K562 (cell line): ENCODE measurements around the gene SH3BGRL3. TPM values are rescaled to one million over a fixed set of nuclear protein-coding genes. Genes with fewer than 3 reads are reported as not detected.

Experiments
- FOS ChIP-seq: IDR thresholded peaks from 3 replicates; pipeline ENCODE4 v1.6.1; 2011; ENCODE audit not compliant: insufficient read length; ENCODE audit errors: extremely low read depth
- FOXJ2 ChIP-seq: fragments of 200-800 bp; sonication (Bioruptor generic); IDR thresholded peaks from 2 replicates; pipeline ENCODE4 v1.6.1; 2016; ENCODE audit warnings: missing genetic modification characterization, missing compliant biosample characterization
- HNRNPLL ChIP-seq: fragments of 200-400 bp; formaldehyde crosslinking; IDR thresholded peaks from 2 replicates; pipeline ENCODE4 v1.6.1; 2017; ENCODE audit warnings: low read length, low read depth, mild to moderate bottlenecking; ENCODE audit not compliant: poor library complexity, severe bottlenecking
- ILK ChIP-seq: fragments of 450-650 bp; IDR thresholded peaks from 2 replicates; pipeline ENCODE4 v1.6.1; 2016; ENCODE audit warnings: missing genetic modification characterization, low read depth, mild to moderate bottlenecking, missing compliant biosample characterization, moderate library complexity, borderline replicate concordance
- NR2F6 ChIP-seq: fragments of 450-650 bp; formaldehyde crosslinking; IDR thresholded peaks from 2 replicates; pipeline ENCODE4 v1.4.0; 2020; ENCODE audit warnings: mild to moderate bottlenecking
- NR4A1 ChIP-seq, 2 experiments: fragments of 250-450 bp in 1 of 2; fragments of 450-650 bp in 1 of 2; sonication (Bioruptor Pico) in 1 of 2; IDR thresholded peaks; 2 replicates each; pipeline versions ENCODE4 v1.4.0 to v1.6.1; 2016 to 2020; ENCODE audit warnings: mild to moderate bottlenecking in 2 of 2, missing compliant biosample characterization in 1 of 2, missing genetic modification characterization in 1 of 2, moderate library complexity in 1 of 2
- PCBP1 ChIP-seq: fragments of 200-400 bp; formaldehyde crosslinking; IDR thresholded peaks from 2 replicates; pipeline ENCODE4 v1.6.1; 2018; ENCODE audit warnings: mild to moderate bottlenecking, low read depth, low read length; ENCODE audit not compliant: poor library complexity, severe bottlenecking
- RBM34 ChIP-seq: fragments of 200-400 bp; formaldehyde crosslinking; IDR thresholded peaks from 2 replicates; pipeline ENCODE4 v1.6.1; 2018; ENCODE audit warnings: low read length, borderline replicate concordance; ENCODE audit not compliant: insufficient read depth
- SMARCC2 ChIP-seq: fragments of 450-650 bp; IDR thresholded peaks from 2 replicates; pipeline ENCODE4 v1.6.1; 2017; ENCODE audit warnings: antibody characterized with exemption, moderate library complexity, mild to moderate bottlenecking, low read depth
- TAL1 ChIP-seq: fragments of 450-650 bp; IDR thresholded peaks from 2 replicates; pipeline ENCODE4 v1.6.1; 2016; ENCODE audit warnings: mild to moderate bottlenecking
- WHSC1 ChIP-seq: IDR thresholded peaks from one replicate; pipeline ENCODE4 v1.6.1; 2012; ENCODE audit warnings: low read length, control low read depth, inconsistent platforms
- ZC3H4 ChIP-seq: sonication (generic); formaldehyde crosslinking; IDR thresholded peaks from 2 replicates; pipeline ENCODE4 v1.9.0; 2021; ENCODE audit warnings: missing genetic modification reagents, borderline replicate concordance
- ZNF232 ChIP-seq: sonication (generic); formaldehyde crosslinking; IDR thresholded peaks from 2 replicates; pipeline ENCODE4 v1.8.0; 2022; ENCODE audit warnings: mild to moderate bottlenecking, missing genetic modification reagents
- ZNF384 ChIP-seq: IDR thresholded peaks from 2 replicates; pipeline ENCODE4 v1.6.1; 2012; ENCODE audit warnings: low read depth, low read length, improper control_type of control experiment
- ZNF830 ChIP-seq: fragments of 250-450 bp; sonication (Bioruptor Pico); IDR thresholded peaks from 2 replicates; pipeline ENCODE4 v1.5.0; 2021; ENCODE audit warnings: mild to moderate bottlenecking
- polyA plus RNA-seq, 8 experiments: library from polyadenylated mRNA; depleted of rRNA in 4 of 8; stranded (reverse) in 5 of 8; unstranded in 3 of 8; fragments of >200 nt; fragmentation: Nextera tagmentation in 2 of 8; fragmentation: Illumina TruSeq in 1 of 8; extraction: Ambion mirVana in 2 of 8; extraction: Trizol in 1 of 8; gene quantifications; 2 replicates each; pipeline versions ENCODE4 v1.2.1 to v1.2.3, GENCODE V29; 2011 to 2014; ENCODE audit warnings: inconsistent platforms in 1 of 8, missing spikeins in 1 of 8
- total RNA-seq, 7 experiments: library from RNA; depleted of rRNA in 6 of 7; stranded (reverse); fragments of >200 nt in 6 of 7; fragmentation: Illumina TruSeq in 2 of 7; extraction: Trizol in 2 of 7; gene quantifications; 2 replicates each; pipeline versions ENCODE4 v1.2.1 to v1.2.3, GENCODE V29; 2011 to 2021; ENCODE audit warnings: low replicate concordance in 1 of 7
- TF ChIP-seq, protein P1 (sequence below), 2 experiments: fragments of 450-650 bp; IDR thresholded peaks; 2 replicates each; pipeline ENCODE4 v1.6.1; 2016
- TF ChIP-seq, protein P2 (sequence below): fragments of 250-450 bp; sonication (Bioruptor Pico); IDR thresholded peaks from 2 replicates; pipeline ENCODE4 v1.5.0; 2021
- TF ChIP-seq, protein P3 (sequence below): fragments of 250-450 bp; sonication (Bioruptor Pico); IDR thresholded peaks from 2 replicates; pipeline ENCODE4 v1.5.0; 2021; ENCODE audit warnings: mild to moderate bottlenecking, borderline replicate concordance
- TF ChIP-seq, protein P4 (sequence below), 2 experiments: IDR thresholded peaks in 1 of 2; conservative IDR thresholded peaks in 1 of 2; 2 replicates each; pipeline ENCODE4 v1.6.1; 2016; ENCODE audit warnings: low read depth in 2 of 2, mild to moderate bottlenecking in 1 of 2, missing compliant biosample characterization in 1 of 2, missing genetic modification characterization in 1 of 2, moderate library complexity in 1 of 2

SH3BGRL3 gene
- total and polyA plus RNA-seq, 9 of the 15 experiments (the other 6 are each of a cell fraction or from before 2014, with no cell fraction given), result 30.3 to 140 (median 54.2) TPM

DNA sequence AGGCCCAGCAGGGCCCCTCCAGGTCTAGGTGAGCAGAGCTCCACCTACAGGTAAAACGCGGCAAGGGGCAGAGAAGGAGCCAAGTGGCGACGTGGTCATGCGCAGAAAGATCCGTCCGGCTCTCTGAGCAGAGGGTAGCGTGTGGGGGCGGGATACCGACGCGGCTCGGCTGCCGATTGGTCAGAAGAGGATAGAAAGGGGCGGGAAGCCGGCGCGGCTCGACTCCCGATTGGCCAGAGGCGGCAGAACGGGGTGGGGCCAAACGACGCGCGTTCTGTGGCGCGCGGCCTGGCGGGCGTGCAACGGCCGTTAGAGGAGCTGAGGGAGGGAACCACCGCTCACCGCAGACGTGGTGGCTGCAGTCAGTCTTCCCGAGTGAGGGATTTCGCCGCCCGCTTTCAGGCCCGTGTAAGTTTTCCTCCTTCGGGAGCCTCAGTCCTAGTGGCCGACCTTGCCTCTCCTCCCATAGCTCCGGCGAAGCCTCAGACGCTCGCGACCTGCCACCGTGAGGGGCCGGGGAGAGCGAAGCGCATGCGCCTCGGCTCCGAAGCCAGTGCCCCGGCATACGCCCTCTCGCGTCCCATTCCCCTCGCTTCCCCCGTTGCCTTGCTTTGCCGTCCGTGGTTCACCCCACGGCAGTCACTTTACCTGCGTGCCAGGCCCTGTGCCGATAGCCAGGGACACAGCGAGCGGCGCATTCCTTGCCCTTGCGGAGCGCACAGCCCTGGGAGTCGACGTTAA lies 45.8 kb upstream of the SH3BGRL3 start, which contains the start of gene CEP85 (continued):
- TF ChIP-seq HNRNPLL (peak; percentile 57), ZNF830 (peak; percentile 58; the same call in 1 of the 2 replicates), ZC3H4 (CRISPR knock-in tag) (peak; percentile 66; the same call in 1 of the 2 replicates), NR4A1 (CRISPR knock-in tag; IDR thresholded peaks at IDR 0.05) (peak; percentile 92), NR4A1 (tag; IDR thresholded peaks at IDR 0.05) (0 out of 2 replicates have a peak, but pooled peaks have one; percentile 44), WHSC1 (no peak), SMARCC2 (no peak), ZNF384 (no peak), FOXJ2 (no peak), ILK (tag) (no peak), ZNF232 (CRISPR knock-in tag) (no peak; the same call in 1 of the 2 replicates), PCBP1 (peak; percentile 58), TAL1 (no peak), NR2F6 (CRISPR knock-in tag) (no peak), FOS (peak; percentile 92), RBM34 (no peak)
- TF ChIP-seq, protein P1, sequence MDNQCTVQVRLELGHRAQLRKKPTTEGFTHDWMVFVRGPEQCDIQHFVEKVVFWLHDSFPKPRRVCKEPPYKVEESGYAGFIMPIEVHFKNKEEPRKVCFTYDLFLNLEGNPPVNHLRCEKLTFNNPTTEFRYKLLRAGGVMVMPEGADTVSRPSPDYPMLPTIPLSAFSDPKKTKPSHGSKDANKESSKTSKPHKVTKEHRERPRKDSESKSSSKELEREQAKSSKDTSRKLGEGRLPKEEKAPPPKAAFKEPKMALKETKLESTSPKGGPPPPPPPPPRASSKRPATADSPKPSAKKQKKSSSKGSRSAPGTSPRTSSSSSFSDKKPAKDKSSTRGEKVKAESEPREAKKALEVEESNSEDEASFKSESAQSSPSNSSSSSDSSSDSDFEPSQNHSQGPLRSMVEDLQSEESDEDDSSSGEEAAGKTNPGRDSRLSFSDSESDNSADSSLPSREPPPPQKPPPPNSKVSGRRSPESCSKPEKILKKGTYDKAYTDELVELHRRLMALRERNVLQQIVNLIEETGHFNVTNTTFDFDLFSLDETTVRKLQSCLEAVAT (IDR thresholded peaks at IDR 0.05), result peak; percentile 5 to 81; a peak in 1 of 4 replicates
- TF ChIP-seq, protein P2, sequence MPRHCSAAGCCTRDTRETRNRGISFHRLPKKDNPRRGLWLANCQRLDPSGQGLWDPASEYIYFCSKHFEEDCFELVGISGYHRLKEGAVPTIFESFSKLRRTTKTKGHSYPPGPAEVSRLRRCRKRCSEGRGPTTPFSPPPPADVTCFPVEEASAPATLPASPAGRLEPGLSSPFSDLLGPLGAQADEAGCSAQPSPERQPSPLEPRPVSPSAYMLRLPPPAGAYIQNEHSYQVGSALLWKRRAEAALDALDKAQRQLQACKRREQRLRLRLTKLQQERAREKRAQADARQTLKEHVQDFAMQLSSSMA, result 0 out of 2 replicates have a peak, but pooled peaks have one; percentile 11
- TF ChIP-seq, protein P3, sequence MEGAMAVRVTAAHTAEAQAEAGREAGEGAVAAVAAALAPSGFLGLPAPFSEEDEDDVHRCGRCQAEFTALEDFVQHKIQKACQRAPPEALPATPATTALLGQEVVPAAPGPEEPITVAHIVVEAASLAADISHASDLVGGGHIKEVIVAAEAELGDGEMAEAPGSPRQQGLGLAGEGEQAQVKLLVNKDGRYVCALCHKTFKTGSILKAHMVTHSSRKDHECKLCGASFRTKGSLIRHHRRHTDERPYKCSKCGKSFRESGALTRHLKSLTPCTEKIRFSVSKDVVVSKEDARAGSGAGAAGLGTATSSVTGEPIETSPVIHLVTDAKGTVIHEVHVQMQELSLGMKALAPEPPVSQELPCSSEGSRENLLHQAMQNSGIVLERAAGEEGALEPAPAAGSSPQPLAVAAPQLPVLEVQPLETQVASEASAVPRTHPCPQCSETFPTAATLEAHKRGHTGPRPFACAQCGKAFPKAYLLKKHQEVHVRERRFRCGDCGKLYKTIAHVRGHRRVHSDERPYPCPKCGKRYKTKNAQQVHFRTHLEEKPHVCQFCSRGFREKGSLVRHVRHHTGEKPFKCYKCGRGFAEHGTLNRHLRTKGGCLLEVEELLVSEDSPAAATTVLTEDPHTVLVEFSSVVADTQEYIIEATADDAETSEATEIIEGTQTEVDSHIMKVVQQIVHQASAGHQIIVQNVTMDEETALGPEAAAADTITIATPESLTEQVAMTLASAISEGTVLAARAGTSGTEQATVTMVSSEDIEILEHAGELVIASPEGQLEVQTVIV (CRISPR knock-in tag), result no peak
- TF ChIP-seq, protein P4, sequence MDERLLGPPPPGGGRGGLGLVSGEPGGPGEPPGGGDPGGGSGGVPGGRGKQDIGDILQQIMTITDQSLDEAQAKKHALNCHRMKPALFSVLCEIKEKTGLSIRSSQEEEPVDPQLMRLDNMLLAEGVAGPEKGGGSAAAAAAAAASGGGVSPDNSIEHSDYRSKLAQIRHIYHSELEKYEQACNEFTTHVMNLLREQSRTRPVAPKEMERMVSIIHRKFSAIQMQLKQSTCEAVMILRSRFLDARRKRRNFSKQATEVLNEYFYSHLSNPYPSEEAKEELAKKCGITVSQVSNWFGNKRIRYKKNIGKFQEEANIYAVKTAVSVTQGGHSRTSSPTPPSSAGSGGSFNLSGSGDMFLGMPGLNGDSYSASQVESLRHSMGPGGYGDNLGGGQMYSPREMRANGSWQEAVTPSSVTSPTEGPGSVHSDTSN (CRISPR knock-in tag; IDR thresholded peaks at IDR 0.05; ENCODE audit: low read depth), result no peak
- TF ChIP-seq, protein P4 (tag; conservative IDR thresholded peaks at IDR 0.05; ENCODE audit: low read depth), result no peak
